Keratinocyte (primary cell): ENCODE data around the gene AP4M1. TPM values are rescaled to one million over a fixed set of nuclear protein-coding genes. Genes with fewer than 3 reads are reported as not detected.

Source experiments
- DNase-seq: peaks from one replicate; pipeline ENCODE4 v3.0.0-alpha.2; 2011; ENCODE audit warnings: low read depth, missing footprints, low spot score
- FAIRE-seq: peaks from 2 replicates; lab custom pipeline; 2011; peaks lifted over from hg19 to GRCh38; lab: Jason Lieb, UNC
- H2AFZ ChIP-seq: 2 replicates; pipeline ENCODE4 v1.6.0; 2012; ENCODE audit warnings: low read length, control low read depth, inconsistent platforms; ENCODE audit not compliant: control insufficient read depth
- H3K27ac ChIP-seq: 2 replicates; pipeline ENCODE4 v1.5.1; 2011; ENCODE audit warnings: low read length; ENCODE audit not compliant: control insufficient read depth, insufficient read depth
- H3K27me3 ChIP-seq: 3 replicates; pipeline ENCODE4 v1.6.0; 2011; ENCODE audit warnings: low read length; ENCODE audit not compliant: control insufficient read depth, insufficient read depth; ENCODE audit errors: extremely low read depth
- H3K36me3 ChIP-seq, 2 experiments: 2 replicates in 1 of 2; 3 replicates in 1 of 2; pipeline ENCODE4 v1.5.1; 2011; ENCODE audit warnings: low read length in 2 of 2, mild to moderate bottlenecking in 1 of 2; ENCODE audit not compliant: control insufficient read depth in 2 of 2, insufficient read depth in 2 of 2; ENCODE audit errors: extremely low read depth in 1 of 2
- H3K4me1 ChIP-seq: 3 replicates; pipeline ENCODE4 v1.5.1; 2011; ENCODE audit warnings: low read length; ENCODE audit not compliant: control insufficient read depth, insufficient read depth; ENCODE audit errors: extremely low read depth
- H3K4me2 ChIP-seq: 3 replicates; pipeline ENCODE4 v1.6.0; 2011; ENCODE audit warnings: low read depth, low read length; ENCODE audit not compliant: control insufficient read depth, insufficient read depth; ENCODE audit errors: extremely low read depth
- H3K4me3 ChIP-seq, 3 experiments: fragments of 200-600 bp in 1 of 3; sonication (generic) in 1 of 3; 2 replicates in 2 of 3; 3 replicates in 1 of 3; pipeline ENCODE4 v1.5.1; 2011 to 2016; ENCODE audit warnings: low read length in 3 of 3, mild to moderate bottlenecking in 3 of 3, control low read depth in 2 of 3, inconsistent platforms in 1 of 3, low read depth in 1 of 3, mixed read lengths in 1 of 3, mixed run types in 1 of 3, moderate library complexity in 1 of 3; ENCODE audit not compliant: control insufficient read depth in 2 of 3, insufficient read depth in 2 of 3; ENCODE audit errors: extremely low read depth in 1 of 3
- H3K79me2 ChIP-seq: 2 replicates; pipeline ENCODE4 v1.6.0; 2012; ENCODE audit warnings: low read length; ENCODE audit not compliant: control insufficient read depth, insufficient read depth
- H3K9ac ChIP-seq: 3 replicates; pipeline ENCODE4 v1.6.0; 2011; ENCODE audit warnings: low read length; ENCODE audit not compliant: control insufficient read depth, insufficient read depth; ENCODE audit errors: extremely low read depth
- H3K9me1 ChIP-seq: 3 replicates; pipeline ENCODE4 v1.6.0; 2011; ENCODE audit warnings: low read length; ENCODE audit not compliant: control insufficient read depth, insufficient read depth; ENCODE audit errors: extremely low read depth
- H3K9me3 ChIP-seq: 2 replicates; pipeline ENCODE4 v1.5.1; 2012; ENCODE audit warnings: low read depth, low read length; ENCODE audit not compliant: control insufficient read depth
- H4K20me1 ChIP-seq: 3 replicates; pipeline ENCODE4 v1.6.0; 2011; ENCODE audit warnings: low read length; ENCODE audit not compliant: control insufficient read depth, insufficient read depth; ENCODE audit errors: extremely low read depth
- CTCF ChIP-seq, 3 experiments: IDR thresholded peaks in 1 of 3; conservative IDR thresholded peaks in 1 of 3; optimal IDR thresholded peaks in 1 of 3; 2 replicates in 2 of 3; 3 replicates in 1 of 3; pipeline versions ENCODE3 to v1.5.1; 2011; ENCODE audit warnings: low read length in 3 of 3, mild to moderate bottlenecking in 3 of 3, moderate library complexity in 2 of 3, control low read depth in 1 of 3, inconsistent platforms in 1 of 3; ENCODE audit not compliant: insufficient read depth in 2 of 3; ENCODE audit errors: extremely low read depth in 1 of 3
- EZH2 ChIP-seq: IDR thresholded peaks from one replicate; pipeline ENCODE4 v1.6.1; 2012; ENCODE audit warnings: inconsistent platforms, mild to moderate bottlenecking, low read length, moderate library complexity
- dilution Hi-C: fragments of 300-500 bp; cut with MboI; formaldehyde crosslinking; loops from one replicate; pipeline ENCODE4 v1.7.0; 2020; ENCODE audit warnings: low sequenced_read_pairs; ENCODE audit not compliant: extremely low pct_ligation_motif_present
- polyA plus RNA-seq, 5 experiments: library from polyadenylated mRNA; depleted of rRNA in 3 of 5; stranded (reverse) in 3 of 5; stranded (forward) in 1 of 5; unstranded in 1 of 5; fragments of >200 nt; gene quantifications; 1 replicate in 1 of 5; 2 replicates in 3 of 5; 3 replicates in 1 of 5; pipeline versions ENCODE4 v1.2.1 to v1.2.3, GENCODE V29; 2011 to 2012; ENCODE audit warnings: missing spikeins in 2 of 5, low read depth in 1 of 5, low replicate concordance in 1 of 5

AP4M1 gene
- polyA plus RNA-seq, 1 donor (not counting 4 experiments of a cell fraction or from before 2014, with no cell fraction given) = 14.2 TPM

- dilution Hi-C loops = no loop called here
- H3K4me3 ChIP-seq = no peak overlapping the region
- no peaks in the 10 kb centered on the region for H3K9me1 ChIP-seq
- peaks cover 6% of the 10 kb centered on the region for H3K79me2 ChIP-seq
- H3K27me3 ChIP-seq = no peaks in the 10 kb centered on the region
- no peak overlapping the region for H2AFZ ChIP-seq
- H3K9me3 ChIP-seq = no peaks in the 10 kb centered on the region
- H3K36me3 ChIP-seq = peaks cover 0 to 2% of the 10 kb centered on the region in 2 experiments
- no peaks in the 10 kb centered on the region for H4K20me1 ChIP-seq
- peaks cover 14% of the 10 kb centered on the region for H3K4me1 ChIP-seq
- TF ChIP-seq CTCF (optimal IDR thresholded peaks at IDR 0.05 in 1 of 3, IDR thresholded peaks at IDR 0.05 in 1 of 3, conservative IDR thresholded peaks at IDR 0.05 in 1 of 3; ENCODE audit: extremely low read depth in 1 of 3, insufficient read depth in 2 of 3, low read length in 3 of 3) (no peak), EZH2 (no peak)
- H3K9ac ChIP-seq = no peak overlapping the region
- no peak overlapping the region for H3K27ac ChIP-seq
- FAIRE-seq (no peak), DNase-seq (no peak)
- no peak overlapping the region for H3K4me2 ChIP-seq
Observed at GRCh38 chr7:100124301-100125230, 23.1 kb downstream of the AP4M1 start.

GRCh38 chr7:100126239-100126930 lies 24.9 kb downstream of the AP4M1 start:
- peak overlapping the region; percentile 72 for H3K4me2 ChIP-seq
- H4K20me1 ChIP-seq = no peaks in the 10 kb centered on the region
- FAIRE-seq = no peak
- H3K4me1 ChIP-seq = peaks cover 10% of the 10 kb centered on the region
- H3K27ac ChIP-seq = peak overlapping the region; percentile 97
- no peaks in the 10 kb centered on the region for H3K9me3 ChIP-seq
- H3K9me1 ChIP-seq = no peaks in the 10 kb centered on the region
- no peak for DNase-seq
- H3K9ac ChIP-seq = peak overlapping the region; percentile 97
- peak overlapping the region; percentile 89 to 96 (median 94) for H3K4me3 ChIP-seq
- dilution Hi-C loops = no loop called here
- H2AFZ ChIP-seq = peak overlapping the region; percentile 99
- no peaks in the 10 kb centered on the region for H3K27me3 ChIP-seq
- TF ChIP-seq EZH2 = no peak
- TF ChIP-seq CTCF (optimal IDR thresholded peaks at IDR 0.05 in 1 of 3, IDR thresholded peaks at IDR 0.05 in 1 of 3, conservative IDR thresholded peaks at IDR 0.05 in 1 of 3; ENCODE audit: extremely low read depth in 1 of 3, insufficient read depth in 2 of 3, low read length in 3 of 3) = no peak
- H3K36me3 ChIP-seq = peaks cover 0 to 2% of the 10 kb centered on the region in 2 experiments
- H3K79me2 ChIP-seq = no peaks in the 10 kb centered on the region
